Tibial nerve (tissue), 4 donors: Measurements from ENCODE around the gene TEX26. TPM values are rescaled to one million over a fixed set of nuclear protein-coding genes. Genes with fewer than 3 reads are reported as not detected.
A peak's percentile ranks its signal among the peaks of the same experiment; 100 is the strongest.

ENCODE experiments used
- DNase-seq, 2 donors: peaks; one replicate each; pipeline ENCODE4 v3.0.0-alpha.2; 2019; ENCODE audit warnings: low spot score in 2 of 2
- H3K27ac ChIP-seq, 4 donors: fragments of 200-600 bp; sonication (generic) in 3 of 4; one replicate each; pipeline ENCODE4 v1.5.1; 2017 to 2019; ENCODE audit warnings: mild to moderate bottlenecking in 1 of 4
- H3K27me3 ChIP-seq, 2 donors: fragments of 200-600 bp; sonication (generic) in 1 of 2; one replicate each; pipeline versions ENCODE4 v1.5.1 to v1.6.0; 2017 to 2019
- H3K36me3 ChIP-seq, 3 donors: fragments of 200-600 bp; sonication (generic); one replicate each; pipeline ENCODE4 v1.5.1; 2018 to 2019
- H3K4me1 ChIP-seq, 4 donors: fragments of 200-600 bp; sonication (generic) in 3 of 4; one replicate each; pipeline ENCODE4 v1.5.1; 2017 to 2019
- H3K4me3 ChIP-seq, 4 donors: fragments of 200-600 bp; sonication (generic) in 3 of 4; one replicate each; pipeline ENCODE4 v1.5.1; 2017 to 2019; ENCODE audit warnings: mild to moderate bottlenecking in 1 of 4, moderate library complexity in 1 of 4
- H3K9me3 ChIP-seq, 4 donors: fragments of 200-600 bp; sonication (generic) in 3 of 4; one replicate each; pipeline ENCODE4 v1.5.1; 2017 to 2019
- CTCF ChIP-seq, 5 experiments: fragments of 200-600 bp in 3 of 5; fragments of 450-650 bp in 2 of 5; sonication (generic) in 3 of 5; IDR thresholded peaks; one replicate each; pipeline ENCODE4 v1.5.1; 2016 to 2019; ENCODE audit warnings: antibody characterized with exemption in 5 of 5, mild to moderate bottlenecking in 3 of 5, moderate library complexity in 2 of 5
- EP300 ChIP-seq, 2 donors: sonication (generic); formaldehyde crosslinking; IDR thresholded peaks; one replicate each; pipeline ENCODE4 v1.6.1; 2017; ENCODE audit warnings: antibody characterized with exemption in 2 of 2, mild to moderate bottlenecking in 1 of 2
- POLR2A ChIP-seq, 2 donors: fragments of 450-650 bp; IDR thresholded peaks; one replicate each; pipeline ENCODE4 v1.6.1; 2017; ENCODE audit warnings: antibody characterized with exemption in 2 of 2, mild to moderate bottlenecking in 2 of 2, moderate library complexity in 2 of 2
- WGBS, 2 donors: methylation state at CpG; one replicate each; pipeline ENCODE4 v1.1.5; 2018; 5-methylcytosine and 5-hydroxymethylcytosine counted together
- total RNA-seq, 4 donors: library from RNA; depleted of rRNA; stranded (reverse); fragments of >200 nt; gene quantifications; one replicate each; pipeline ENCODE4 v1.1.0, GENCODE V29; 2016

The TEX26 gene
- total RNA-seq, 4 donors from 2014 or later, result not detected

DNA sequence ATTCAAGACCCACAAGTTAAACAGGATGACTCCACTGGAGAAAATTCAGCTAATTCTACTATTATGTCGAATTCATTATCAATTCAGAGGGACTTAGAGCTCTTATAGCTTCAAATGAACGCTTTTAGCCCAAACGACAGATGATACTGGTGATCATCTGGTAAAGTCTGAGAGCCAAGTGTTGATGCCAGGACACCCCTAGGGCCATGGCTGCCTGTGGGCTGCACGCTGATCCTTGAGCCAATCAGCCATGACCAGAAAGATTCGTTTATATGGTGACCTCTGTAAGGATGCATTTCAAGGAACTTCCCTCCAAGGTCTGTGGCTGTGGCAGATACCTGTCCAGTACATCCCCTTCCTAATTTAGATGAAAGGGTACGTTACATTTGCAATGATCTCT, 15.5 kb upstream of the TEX26 start:
- Histone ChIP-seq H3K27me3 (no peaks in the 10 kb centered on the region), H3K27ac (no peak overlapping the region), H3K9me3 (no peaks in the 10 kb centered on the region), H3K4me3 (no peak overlapping the region), H3K36me3 (no peaks in the 10 kb centered on the region), H3K4me1 (peaks cover 0 to 15% (median 0%) of the 10 kb centered on the region in 4 donors)
- WGBS, 2 donors, result 87 to 93% methylated on average over 6 of the region's 6 CpGs
- TF ChIP-seq EP300 (IDR thresholded peaks at IDR 0.05) (no peak), CTCF (IDR thresholded peaks at IDR 0.05) (no peak), POLR2A (IDR thresholded peaks at IDR 0.05) (no peak)
- no peak for DNase-seq

GRCh38 chr13:30918662-30919405, 13.6 kb upstream of the TEX26 start:
- Histone ChIP-seq H3K27ac (peak overlapping the region in 1 of 4 donors; percentile 12), H3K4me1 (peaks cover 0 to 13% (median 0%) of the 10 kb centered on the region in 4 donors), H3K27me3 (no peaks in the 10 kb centered on the region), H3K4me3 (no peak overlapping the region), H3K9me3 (no peaks in the 10 kb centered on the region), H3K36me3 (peaks cover 0 to 16% (median 0%) of the 10 kb centered on the region in 3 donors)
- 75 to 80% methylated on average over 6 of the region's 6 CpGs for WGBS, 2 donors
- no peak for DNase-seq
- no peak for TF ChIP-seq POLR2A (IDR thresholded peaks at IDR 0.05)
- no peak for TF ChIP-seq CTCF (IDR thresholded peaks at IDR 0.05)
- TF ChIP-seq EP300 (IDR thresholded peaks at IDR 0.05), result peak in 1 of 2 donors; percentile 32

- no peaks in the 10 kb centered on the region for H3K9me3 ChIP-seq
- H3K4me3 ChIP-seq, result no peak overlapping the region
- no peaks in the 10 kb centered on the region for H3K27me3 ChIP-seq
- peaks cover 0 to 25% (median 0%) of the 10 kb centered on the region in 3 donors for H3K36me3 ChIP-seq
- peaks cover 0 to 6% (median 0%) of the 10 kb centered on the region in 4 donors for H3K4me1 ChIP-seq
- no peak overlapping the region for H3K27ac ChIP-seq
- WGBS, 2 donors, result 82 to 86% methylated on average over 5 of the region's 5 CpGs
- TF ChIP-seq CTCF (IDR thresholded peaks at IDR 0.05) (no peak), POLR2A (IDR thresholded peaks at IDR 0.05) (no peak), EP300 (IDR thresholded peaks at IDR 0.05) (no peak)
- no peak for DNase-seq
Measured at GRCh38 chr13:30920162-30920909, 12.1 kb upstream of the TEX26 start.

GRCh38 chr13:30923418-30923817, 9.0 kb upstream of the TEX26 start:
- no peak overlapping the region for H3K4me3 ChIP-seq
- 88 to 100% methylated on average over 1 of the region's 1 CpG for WGBS, 2 donors
- TF ChIP-seq CTCF (IDR thresholded peaks at IDR 0.05), result no peak
- TF ChIP-seq EP300 (IDR thresholded peaks at IDR 0.05), result no peak
- no peak for TF ChIP-seq POLR2A (IDR thresholded peaks at IDR 0.05)
- no peaks in the 10 kb centered on the region for H3K9me3 ChIP-seq
- no peak for DNase-seq
- H3K4me1 ChIP-seq, result no peaks in the 10 kb centered on the region
- no peaks in the 10 kb centered on the region for H3K27me3 ChIP-seq
- no peak overlapping the region for H3K27ac ChIP-seq
- H3K36me3 ChIP-seq, result peaks cover 0 to 25% (median 0%) of the 10 kb centered on the region in 3 donors

DNA sequence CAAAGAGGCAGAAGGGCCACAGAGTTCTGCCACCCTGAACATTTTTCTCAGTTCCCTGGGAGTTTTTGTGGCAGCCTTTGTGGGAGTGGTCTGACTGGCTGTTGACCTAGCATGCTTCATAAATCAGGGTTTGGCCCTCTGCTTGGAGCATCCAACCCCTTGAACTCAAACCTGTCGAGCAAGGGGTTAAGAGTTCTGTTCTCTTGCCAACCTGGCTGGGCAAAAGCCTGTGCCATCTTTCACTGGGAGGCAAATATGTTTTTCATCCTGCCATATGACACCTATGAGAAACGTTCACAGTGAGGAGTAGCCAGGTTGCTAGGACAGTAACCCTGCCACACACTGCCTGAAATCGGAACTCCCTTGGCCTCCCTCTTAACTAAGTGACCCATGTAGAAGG, 7.7 kb upstream of the TEX26 start:
- Histone ChIP-seq H3K36me3 (peaks cover 0 to 25% (median 0%) of the 10 kb centered on the region in 3 donors), H3K4me1 (no peaks in the 10 kb centered on the region), H3K9me3 (no peaks in the 10 kb centered on the region), H3K4me3 (no peak overlapping the region), H3K27ac (no peak overlapping the region), H3K27me3 (no peaks in the 10 kb centered on the region)
- WGBS, 2 donors, result 71 to 85% methylated on average over 3 of the region's 3 CpGs
- no peak for DNase-seq
- no peak for TF ChIP-seq EP300 (IDR thresholded peaks at IDR 0.05)
- TF ChIP-seq POLR2A (IDR thresholded peaks at IDR 0.05), result no peak
- no peak for TF ChIP-seq CTCF (IDR thresholded peaks at IDR 0.05)
